Measurements from ENCODE around the gene ATP5PF.

DNA sequence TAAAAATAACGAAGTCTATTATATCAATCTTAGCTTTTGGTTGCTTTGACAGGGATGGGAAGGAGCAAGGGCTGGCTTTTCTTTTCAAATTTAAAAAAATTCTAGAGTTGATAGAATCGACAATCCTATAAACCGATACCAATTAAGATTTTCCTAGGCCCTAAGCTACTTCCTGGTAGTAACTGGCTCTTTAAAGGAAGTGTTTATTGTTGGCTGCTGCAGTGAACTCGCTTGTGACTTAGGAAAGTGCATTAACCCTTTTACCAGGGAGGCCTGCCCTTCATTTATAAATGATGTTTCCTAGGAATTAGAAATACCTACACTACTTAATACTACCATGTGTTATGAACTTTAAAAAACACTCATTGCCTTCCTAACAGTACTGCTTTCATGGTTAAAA is 33.2 kb downstream of the ATP5PF start:
- no peak for TF ChIP-seq POLR2A (IDR thresholded peaks at IDR 0.05)
- TF ChIP-seq, protein P1, sequence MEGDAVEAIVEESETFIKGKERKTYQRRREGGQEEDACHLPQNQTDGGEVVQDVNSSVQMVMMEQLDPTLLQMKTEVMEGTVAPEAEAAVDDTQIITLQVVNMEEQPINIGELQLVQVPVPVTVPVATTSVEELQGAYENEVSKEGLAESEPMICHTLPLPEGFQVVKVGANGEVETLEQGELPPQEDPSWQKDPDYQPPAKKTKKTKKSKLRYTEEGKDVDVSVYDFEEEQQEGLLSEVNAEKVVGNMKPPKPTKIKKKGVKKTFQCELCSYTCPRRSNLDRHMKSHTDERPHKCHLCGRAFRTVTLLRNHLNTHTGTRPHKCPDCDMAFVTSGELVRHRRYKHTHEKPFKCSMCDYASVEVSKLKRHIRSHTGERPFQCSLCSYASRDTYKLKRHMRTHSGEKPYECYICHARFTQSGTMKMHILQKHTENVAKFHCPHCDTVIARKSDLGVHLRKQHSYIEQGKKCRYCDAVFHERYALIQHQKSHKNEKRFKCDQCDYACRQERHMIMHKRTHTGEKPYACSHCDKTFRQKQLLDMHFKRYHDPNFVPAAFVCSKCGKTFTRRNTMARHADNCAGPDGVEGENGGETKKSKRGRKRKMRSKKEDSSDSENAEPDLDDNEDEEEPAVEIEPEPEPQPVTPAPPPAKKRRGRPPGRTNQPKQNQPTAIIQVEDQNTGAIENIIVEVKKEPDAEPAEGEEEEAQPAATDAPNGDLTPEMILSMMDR (IDR thresholded peaks at IDR 0.05), result no peak
